ENCODE data around the gene TTLL13. TPM values are rescaled to one million over a fixed set of nuclear protein-coding genes. Genes with fewer than 3 reads are reported as not detected.

The TTLL13 gene
- total and polyA plus RNA-seq, 4 donors: 0.28 to 0.51 (median 0.30) TPM

- DNase-seq (ENCODE audit: low read depth in 4 of 6, low spot score in 6 of 6): no peak
- H3K4me3 ChIP-seq (ENCODE audit: low read depth, low read length): no peak overlapping the region
- peaks cover 21% of the 10 kb centered on the region for H3K36me3 ChIP-seq (ENCODE audit: control insufficient read depth, insufficient read depth, low read length)
- H3K27me3 ChIP-seq (ENCODE audit: control insufficient read depth, insufficient read depth, low read length): no peaks in the 10 kb centered on the region
- H3K9me3 ChIP-seq (ENCODE audit: control insufficient read depth, insufficient read depth, low read length): no peaks in the 10 kb centered on the region
- H3K27ac ChIP-seq (ENCODE audit: low read depth, low read length): peak overlapping the region; percentile 73
- peaks cover 57% of the 10 kb centered on the region for H3K4me1 ChIP-seq (ENCODE audit: control insufficient read depth, insufficient read depth, low read length)
- 53% methylated on average over 5 of the region's 5 CpGs for WGBS (ENCODE audit: insufficient coverage)
These were observed 43.5 kb upstream of the TTLL13 start for GRCh38 chr15:90205886-90206285.

DNA sequence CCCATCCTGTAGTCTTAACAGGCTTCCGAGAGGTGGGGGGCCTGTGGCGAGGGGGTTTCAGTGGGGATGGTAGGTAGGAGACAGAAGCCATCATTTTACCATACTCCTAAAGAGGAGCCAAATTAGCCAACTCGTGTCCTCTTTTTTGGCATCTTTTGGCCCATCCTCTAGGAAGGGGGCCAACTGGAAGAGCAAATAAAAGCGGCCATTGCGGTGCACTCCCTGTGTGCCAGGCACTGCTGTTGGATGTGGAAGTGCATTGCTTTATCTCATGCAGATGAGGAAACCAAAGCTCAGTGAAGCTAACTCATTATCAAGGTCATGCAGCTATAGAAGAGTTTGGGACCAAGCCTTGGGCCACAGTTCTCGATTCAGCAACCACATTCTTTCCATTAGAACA lies 42.1 kb upstream of the TTLL13 start:
- Histone ChIP-seq H3K9me3 (ENCODE audit: control insufficient read depth, insufficient read depth, low read length) (no peaks in the 10 kb centered on the region), H3K27me3 (ENCODE audit: control insufficient read depth, insufficient read depth, low read length) (no peaks in the 10 kb centered on the region), H3K36me3 (ENCODE audit: control insufficient read depth, insufficient read depth, low read length) (peaks cover 35% of the 10 kb centered on the region), H3K4me3 (ENCODE audit: low read depth, low read length) (no peak overlapping the region), H3K27ac (ENCODE audit: low read depth, low read length) (no peak overlapping the region), H3K4me1 (ENCODE audit: control insufficient read depth, insufficient read depth, low read length) (peaks cover 58% of the 10 kb centered on the region)
- whole genome bisulfite sequencing (ENCODE audit: insufficient coverage): 81% methylated on average over 2 of the region's 6 CpGs
- DNase-seq (ENCODE audit: low read depth in 4 of 6, low spot score in 6 of 6): no peak

GRCh38 chr15:90208356-90208755 lies 41.0 kb upstream of the TTLL13 start:
- no peak for DNase-seq (ENCODE audit: low read depth in 4 of 6, low spot score in 6 of 6)
- no peaks in the 10 kb centered on the region for H3K9me3 ChIP-seq (ENCODE audit: control insufficient read depth, insufficient read depth, low read length)
- H3K4me1 ChIP-seq (ENCODE audit: control insufficient read depth, insufficient read depth, low read length): peaks cover 48% of the 10 kb centered on the region
- no peak overlapping the region for H3K27ac ChIP-seq (ENCODE audit: low read depth, low read length)
- no peak overlapping the region for H3K4me3 ChIP-seq (ENCODE audit: low read depth, low read length)
- 90% methylated on average over 6 of the region's 6 CpGs for WGBS (ENCODE audit: insufficient coverage)
- peaks cover 43% of the 10 kb centered on the region for H3K36me3 ChIP-seq (ENCODE audit: control insufficient read depth, insufficient read depth, low read length)
- H3K27me3 ChIP-seq (ENCODE audit: control insufficient read depth, insufficient read depth, low read length): no peaks in the 10 kb centered on the region

DNA sequence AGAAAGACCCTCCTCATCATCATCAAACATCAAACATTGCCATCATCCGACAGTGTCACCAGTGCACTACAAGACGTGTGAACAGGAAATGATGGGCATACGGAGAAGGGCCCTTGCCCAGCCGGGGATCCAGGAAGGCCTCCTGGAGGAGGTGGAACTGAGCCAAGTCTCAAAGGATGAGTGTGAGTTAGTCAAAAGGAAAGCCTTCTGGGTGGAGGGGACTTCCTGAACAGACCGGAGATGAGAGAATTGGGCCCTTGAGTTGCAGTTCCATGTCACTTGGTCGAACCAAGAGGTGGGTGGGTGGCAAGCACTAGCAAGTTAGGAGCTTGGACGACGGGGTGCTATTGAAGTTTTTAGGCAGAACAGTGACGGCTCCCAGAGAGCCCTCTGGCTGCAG lies 39.8 kb upstream of the TTLL13 start:
- no peak overlapping the region for H3K27ac ChIP-seq (ENCODE audit: low read depth, low read length)
- H3K36me3 ChIP-seq (ENCODE audit: control insufficient read depth, insufficient read depth, low read length): peaks cover 49% of the 10 kb centered on the region
- H3K4me1 ChIP-seq (ENCODE audit: control insufficient read depth, insufficient read depth, low read length): peaks cover 36% of the 10 kb centered on the region
- no peak overlapping the region for H3K4me3 ChIP-seq (ENCODE audit: low read depth, low read length)
- no peaks in the 10 kb centered on the region for H3K27me3 ChIP-seq (ENCODE audit: control insufficient read depth, insufficient read depth, low read length)
- no peak for DNase-seq (ENCODE audit: low read depth in 4 of 6, low spot score in 6 of 6)
- WGBS (ENCODE audit: insufficient coverage): 63% methylated on average over 8 of the region's 9 CpGs
- H3K9me3 ChIP-seq (ENCODE audit: control insufficient read depth, insufficient read depth, low read length): no peaks in the 10 kb centered on the region

DNA sequence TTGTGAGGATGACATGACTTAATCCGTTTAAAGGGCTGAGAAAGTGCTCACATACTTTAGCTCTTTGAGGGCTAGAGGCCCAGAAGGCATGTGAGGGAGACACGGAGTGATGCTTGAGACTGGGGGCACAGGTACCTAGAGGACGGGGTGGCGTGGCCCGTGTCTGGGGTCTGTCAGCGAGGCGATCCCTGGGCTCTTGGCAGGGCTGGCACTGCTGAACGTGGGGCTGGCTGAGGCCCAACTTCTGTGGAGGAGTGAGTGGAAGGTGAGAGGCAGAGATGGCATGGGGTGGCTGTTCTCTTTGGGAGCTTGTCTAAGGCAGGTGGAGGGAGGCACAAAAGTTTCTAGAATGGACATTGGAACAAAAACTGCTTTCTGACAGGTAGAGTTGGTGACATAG lies 38.8 kb upstream of the TTLL13 start:
- Histone ChIP-seq H3K36me3 (ENCODE audit: control insufficient read depth, insufficient read depth, low read length) (peaks cover 47% of the 10 kb centered on the region), H3K27ac (ENCODE audit: low read depth, low read length) (no peak overlapping the region), H3K4me1 (ENCODE audit: control insufficient read depth, insufficient read depth, low read length) (peaks cover 26% of the 10 kb centered on the region), H3K9me3 (ENCODE audit: control insufficient read depth, insufficient read depth, low read length) (no peaks in the 10 kb centered on the region), H3K27me3 (ENCODE audit: control insufficient read depth, insufficient read depth, low read length) (no peaks in the 10 kb centered on the region), H3K4me3 (ENCODE audit: low read depth, low read length) (no peak overlapping the region)
- DNase-seq (ENCODE audit: low read depth in 4 of 6, low spot score in 6 of 6): no peak
- 78% methylated on average over 8 of the region's 8 CpGs for WGBS (ENCODE audit: insufficient coverage)

GRCh38 chr15:90211009-90211408 lies 38.3 kb upstream of the TTLL13 start:
- Histone ChIP-seq H3K9me3 (ENCODE audit: control insufficient read depth, insufficient read depth, low read length) (no peaks in the 10 kb centered on the region), H3K36me3 (ENCODE audit: control insufficient read depth, insufficient read depth, low read length) (peaks cover 44% of the 10 kb centered on the region), H3K4me1 (ENCODE audit: control insufficient read depth, insufficient read depth, low read length) (peaks cover 22% of the 10 kb centered on the region), H3K4me3 (ENCODE audit: low read depth, low read length) (no peak overlapping the region), H3K27ac (ENCODE audit: low read depth, low read length) (no peak overlapping the region), H3K27me3 (ENCODE audit: control insufficient read depth, insufficient read depth, low read length) (no peaks in the 10 kb centered on the region)
- no peak for DNase-seq (ENCODE audit: low read depth in 4 of 6, low spot score in 6 of 6)
- WGBS (ENCODE audit: insufficient coverage): 93% methylated on average over 9 of the region's 9 CpGs

GRCh38 chr15:90211440-90212143 lies 37.8 kb upstream of the TTLL13 start:
- Histone ChIP-seq H3K4me1 (ENCODE audit: control insufficient read depth, insufficient read depth, low read length) (peaks cover 17% of the 10 kb centered on the region), H3K27me3 (ENCODE audit: control insufficient read depth, insufficient read depth, low read length) (no peaks in the 10 kb centered on the region), H3K36me3 (ENCODE audit: control insufficient read depth, insufficient read depth, low read length) (peaks cover 42% of the 10 kb centered on the region), H3K9me3 (ENCODE audit: control insufficient read depth, insufficient read depth, low read length) (no peaks in the 10 kb centered on the region), H3K27ac (ENCODE audit: low read depth, low read length) (no peak overlapping the region), H3K4me3 (ENCODE audit: low read depth, low read length) (no peak overlapping the region)
- no peak for DNase-seq (ENCODE audit: low read depth in 4 of 6, low spot score in 6 of 6)
- WGBS (ENCODE audit: insufficient coverage): 78% methylated on average over 10 of the region's 13 CpGs

DNA sequence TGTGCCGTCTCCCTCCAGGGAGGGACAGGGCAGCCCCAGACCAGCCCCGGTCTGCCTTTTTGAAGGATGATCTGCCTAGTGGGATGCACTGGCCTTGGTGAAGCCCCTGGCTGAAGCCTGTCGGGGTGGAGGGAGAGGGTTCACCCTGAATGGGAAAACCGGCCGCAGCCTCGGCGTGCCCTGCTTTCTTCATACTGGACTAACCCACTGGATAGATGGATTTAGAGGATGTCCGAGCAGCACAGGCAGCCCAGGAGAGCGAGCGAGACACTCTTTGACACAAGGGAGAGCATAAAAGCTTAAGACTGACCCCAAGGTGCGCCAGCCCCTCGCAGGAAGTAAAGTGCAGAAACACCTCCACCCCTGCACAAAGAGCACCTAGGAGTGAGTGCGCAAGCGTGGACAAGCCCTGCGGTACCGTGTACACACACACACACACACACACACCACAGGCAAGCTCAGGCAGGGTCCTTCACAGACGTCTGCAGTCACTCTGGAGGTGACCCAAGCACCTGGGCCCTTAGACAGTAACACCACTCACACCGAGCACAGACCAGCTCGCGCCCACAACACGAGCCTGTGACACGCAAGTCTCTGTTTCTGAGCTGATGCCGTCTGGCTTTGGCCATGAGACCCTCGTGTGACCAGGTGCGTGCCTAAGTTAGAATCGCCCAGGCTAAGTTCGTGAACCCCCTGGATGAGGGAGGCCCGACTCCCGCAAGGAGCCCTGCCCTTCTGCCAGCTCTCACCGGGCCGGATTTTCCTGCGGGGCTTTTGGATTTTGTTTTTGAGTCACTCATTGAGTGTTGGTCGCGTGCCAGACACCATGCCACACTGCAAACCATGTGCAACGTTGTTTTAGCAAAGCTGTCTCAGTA lies 36.9 kb upstream of the TTLL13 start:
- no peak overlapping the region for H3K27ac ChIP-seq (ENCODE audit: low read depth, low read length)
- H3K9me3 ChIP-seq (ENCODE audit: control insufficient read depth, insufficient read depth, low read length): no peaks in the 10 kb centered on the region
- H3K27me3 ChIP-seq (ENCODE audit: control insufficient read depth, insufficient read depth, low read length): no peaks in the 10 kb centered on the region
- no peak overlapping the region for H3K4me3 ChIP-seq (ENCODE audit: low read depth, low read length)
- H3K36me3 ChIP-seq (ENCODE audit: control insufficient read depth, insufficient read depth, low read length): peaks cover 46% of the 10 kb centered on the region
- peaks cover 13% of the 10 kb centered on the region for H3K4me1 ChIP-seq (ENCODE audit: control insufficient read depth, insufficient read depth, low read length)
- 82% methylated on average over 31 of the region's 35 CpGs for WGBS (ENCODE audit: insufficient coverage)
- DNase-seq (ENCODE audit: low read depth in 4 of 6, low spot score in 6 of 6): no peak

GRCh38 chr15:90213122-90213817 lies 36.1 kb upstream of the TTLL13 start:
- Histone ChIP-seq H3K27ac (ENCODE audit: low read depth, low read length) (no peak overlapping the region), H3K4me3 (ENCODE audit: low read depth, low read length) (no peak overlapping the region), H3K4me1 (ENCODE audit: control insufficient read depth, insufficient read depth, low read length) (peaks cover 13% of the 10 kb centered on the region), H3K9me3 (ENCODE audit: control insufficient read depth, insufficient read depth, low read length) (no peaks in the 10 kb centered on the region), H3K27me3 (ENCODE audit: control insufficient read depth, insufficient read depth, low read length) (no peaks in the 10 kb centered on the region), H3K36me3 (ENCODE audit: control insufficient read depth, insufficient read depth, low read length) (peaks cover 54% of the 10 kb centered on the region)
- DNase-seq (ENCODE audit: low read depth in 4 of 6, low spot score in 6 of 6): no peak
- WGBS (ENCODE audit: insufficient coverage): 81% methylated on average over 8 of the region's 12 CpGs

Data from spinal cord (tissue), 10 donors.